ENCODE data around the gene GP1BA.
"Not testable (repeated sequence)": the region's sequence is repeated elsewhere in the genome, so short reads cannot be mapped to it uniquely, and the experiment has no call there.

Gene GP1BA

DNA sequence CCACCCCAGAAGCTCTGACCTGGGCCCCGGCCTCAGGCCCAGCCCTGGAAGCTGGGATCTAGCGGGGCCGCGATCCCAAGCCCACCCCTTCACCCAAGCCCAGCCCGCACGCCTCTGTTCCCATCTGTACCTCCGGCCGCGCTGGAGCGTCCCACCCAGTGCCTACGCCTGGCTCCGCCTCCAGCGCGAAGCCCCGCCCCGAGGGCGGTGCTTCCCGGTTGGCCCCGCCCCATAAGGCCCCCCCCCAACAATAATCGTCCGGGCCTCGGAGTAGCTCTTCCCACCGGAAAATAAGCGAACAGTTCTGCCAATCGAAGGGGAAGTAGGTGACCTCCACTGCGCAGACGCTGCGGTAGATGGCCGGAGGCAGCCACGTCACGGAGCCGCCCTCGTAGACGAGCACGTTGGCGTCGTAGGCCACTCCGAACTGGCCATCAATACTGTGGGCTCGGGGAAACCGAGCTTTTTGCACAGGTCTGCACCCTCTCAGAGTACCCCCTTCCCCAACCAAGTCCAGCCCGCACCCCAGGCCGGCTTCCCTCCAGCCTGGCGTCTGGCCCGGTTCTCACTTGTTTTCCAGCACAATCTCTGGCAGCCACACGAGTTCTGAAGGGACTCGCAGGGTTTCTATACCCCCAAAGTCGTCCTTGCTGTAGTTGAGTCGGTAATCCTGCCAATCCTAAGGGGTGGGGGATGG lies 30.3 kb upstream of the GP1BA start:
- DNase-seq, result no peak

DNA sequence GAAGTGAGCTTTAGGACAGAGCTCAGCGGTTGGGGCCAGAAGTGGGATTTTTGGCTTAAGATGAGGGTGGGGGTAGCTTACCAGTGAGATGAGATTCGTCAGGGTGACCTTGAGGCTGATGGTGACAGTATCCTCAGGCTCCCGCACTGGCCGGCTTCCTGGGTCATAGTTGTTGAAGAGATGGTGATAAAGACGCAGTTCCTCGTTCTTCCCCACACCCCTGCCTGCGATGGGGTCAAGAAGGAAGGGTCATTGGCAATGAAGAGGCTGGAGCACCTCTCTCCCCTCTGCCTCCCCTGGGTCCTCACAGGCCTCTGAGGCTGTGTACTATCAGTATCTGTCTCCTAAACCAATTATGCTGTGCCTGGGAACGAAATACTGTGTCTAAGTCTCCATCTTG lies 29.5 kb upstream of the GP1BA start:
- no peak for DNase-seq

DNA sequence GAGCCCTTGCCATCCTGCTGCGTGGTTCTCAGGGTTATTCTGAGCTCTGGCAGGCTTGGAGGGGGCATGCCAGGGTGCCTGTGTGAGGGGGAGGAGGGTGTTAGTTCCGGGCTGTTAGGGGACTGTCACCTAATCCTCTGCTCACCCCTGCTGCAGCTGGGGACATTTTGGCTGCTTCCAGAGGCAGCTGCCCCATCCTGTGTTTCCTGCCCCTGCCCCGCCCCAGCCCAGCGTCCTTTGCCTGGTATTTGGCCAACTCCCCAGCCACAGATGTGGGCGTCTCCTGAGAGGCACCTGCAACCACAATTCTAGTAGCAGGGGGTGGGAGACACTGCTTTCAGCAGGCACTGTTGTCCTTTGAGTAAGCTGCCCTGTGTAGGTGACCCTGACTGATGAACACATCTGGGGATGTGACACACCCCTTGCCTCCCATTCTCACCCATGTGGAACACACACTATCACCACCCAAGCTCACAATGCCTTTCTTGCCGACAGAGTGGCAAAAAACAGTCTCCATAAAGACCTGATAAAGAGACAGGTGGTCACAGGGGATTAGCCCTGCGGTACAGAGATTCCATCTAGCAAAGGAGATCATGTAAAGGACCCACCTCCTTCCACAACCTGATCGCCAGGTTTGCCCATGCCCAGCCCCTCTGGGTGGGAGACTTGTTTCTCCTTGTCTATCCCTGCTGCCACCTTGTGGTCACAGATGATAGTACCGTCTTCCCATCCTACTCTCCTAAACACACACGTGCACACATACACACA lies 28.8 kb upstream of the GP1BA start, which contains the start of gene CHRNE:
Gene CHRNE (minus strand): TSS at position 48 of the 768 bp plus-strand sequence. CDS start 35 bp downstream, at position 13.
- DNase-seq, result peak; percentile 85

DNA sequence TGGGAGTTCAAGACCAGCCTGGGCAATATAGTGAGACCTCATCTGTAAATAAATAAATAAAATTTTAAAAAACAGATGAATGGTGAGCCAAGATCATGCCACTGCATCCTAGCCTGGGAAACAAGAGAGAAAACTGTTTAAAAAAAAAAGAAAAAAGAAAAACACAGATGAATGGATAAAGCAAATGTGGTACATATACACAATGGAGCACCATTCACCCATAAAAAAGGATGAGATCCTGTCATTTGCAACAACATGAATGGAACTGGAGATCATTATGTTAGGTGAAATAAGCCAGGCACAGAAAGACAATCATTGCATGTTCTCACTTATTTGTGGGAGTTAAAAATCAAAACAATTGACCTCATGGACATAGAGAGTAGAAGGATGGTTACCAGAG lies 25.4 kb upstream of the GP1BA start:
- not testable (repeated sequence) for DNase-seq

DNA sequence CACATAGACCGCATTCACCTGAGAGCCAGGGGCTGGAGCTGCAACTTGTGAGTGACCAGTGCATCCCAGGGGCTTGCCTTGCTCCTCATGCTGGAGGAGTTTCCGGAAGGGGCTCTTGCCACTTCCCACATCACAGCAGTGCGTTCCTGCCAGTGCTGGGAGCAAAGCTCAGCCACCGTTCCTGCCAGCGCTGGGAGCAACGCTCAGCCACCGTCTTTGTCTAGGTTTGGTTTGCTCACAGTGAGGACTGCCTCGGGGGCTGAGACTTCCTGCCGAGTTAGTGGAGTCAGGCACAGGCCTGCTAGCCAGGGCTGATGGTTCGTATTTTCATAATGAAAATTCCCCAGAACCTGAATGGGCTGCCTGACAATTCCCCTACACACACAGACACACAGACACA lies 23.8 kb upstream of the GP1BA start:
- no peak for DNase-seq

DNA sequence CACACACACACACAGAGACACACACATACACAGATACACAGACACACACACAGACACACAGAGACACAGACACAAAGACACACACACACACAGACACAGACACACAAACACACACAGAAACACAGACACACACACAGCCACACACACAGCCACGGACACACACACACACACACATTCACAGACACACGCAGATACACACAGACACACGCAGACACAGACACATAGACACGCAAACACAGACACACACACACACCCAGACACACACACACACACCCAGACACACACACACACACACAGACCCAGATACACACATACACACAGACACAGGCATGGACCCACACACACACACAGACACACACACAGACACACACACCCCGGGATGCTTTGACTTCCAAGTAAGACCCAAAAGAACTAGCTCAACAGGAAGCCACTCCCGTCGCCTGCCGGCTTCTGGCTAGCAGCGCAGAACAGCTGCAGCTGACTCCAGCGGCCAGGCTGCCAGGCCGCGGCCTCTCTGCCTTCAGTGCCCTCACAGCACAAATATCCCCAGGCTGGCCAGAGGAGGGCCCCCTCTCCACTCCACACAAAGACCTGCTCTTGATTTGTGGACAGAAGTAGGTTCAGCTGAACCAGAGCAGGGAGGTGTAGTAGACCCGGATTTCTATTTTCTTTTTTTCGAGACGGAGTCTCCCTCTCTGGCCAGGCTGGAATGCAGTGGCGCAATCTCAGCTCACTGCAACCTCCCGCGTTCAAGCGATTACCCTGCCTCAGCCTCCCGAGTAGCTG lies 23.2 kb upstream of the GP1BA start:
- DNase-seq, result peak; percentile 51

DNA sequence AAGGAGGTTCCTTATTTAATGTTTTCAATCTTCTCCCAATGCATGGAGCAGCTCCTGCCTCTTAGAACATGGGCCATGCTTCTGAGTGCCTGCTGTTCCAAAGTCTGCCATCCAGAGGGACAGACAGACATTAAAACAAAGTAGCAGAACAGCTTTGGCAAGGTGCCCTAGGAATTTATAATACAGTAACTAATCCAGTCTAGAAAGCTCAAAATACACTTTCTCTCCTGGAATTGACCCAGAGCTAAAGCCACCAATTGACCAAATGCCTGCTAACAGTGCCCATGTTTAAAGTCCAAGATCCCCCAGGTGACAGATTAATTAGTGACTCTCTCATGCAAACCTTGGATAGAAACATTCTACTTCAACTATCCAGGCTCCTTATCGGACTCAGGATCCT lies 18.1 kb upstream of the GP1BA start:
- no peak for DNase-seq

DNA sequence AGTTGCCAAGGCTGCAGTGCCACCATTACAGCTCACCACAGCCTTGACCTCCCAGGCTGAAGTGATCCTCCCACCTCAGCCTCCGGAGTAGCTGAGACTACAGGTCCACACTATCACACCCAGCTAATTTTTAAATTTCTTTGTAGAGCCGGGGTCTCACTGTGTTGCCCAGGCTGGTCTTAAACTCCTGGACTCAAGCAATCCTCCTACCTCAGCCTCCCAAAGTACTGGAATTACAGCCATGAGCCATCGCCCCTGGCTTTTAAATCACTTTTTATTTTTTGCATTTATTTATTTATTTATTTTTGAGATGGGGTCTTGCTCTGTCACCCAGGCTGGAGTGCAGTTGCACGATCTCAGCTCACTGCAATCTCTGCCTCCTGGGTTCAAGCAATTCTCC lies 17.5 kb upstream of the GP1BA start:
- DNase-seq, result not testable (repeated sequence)

DNA sequence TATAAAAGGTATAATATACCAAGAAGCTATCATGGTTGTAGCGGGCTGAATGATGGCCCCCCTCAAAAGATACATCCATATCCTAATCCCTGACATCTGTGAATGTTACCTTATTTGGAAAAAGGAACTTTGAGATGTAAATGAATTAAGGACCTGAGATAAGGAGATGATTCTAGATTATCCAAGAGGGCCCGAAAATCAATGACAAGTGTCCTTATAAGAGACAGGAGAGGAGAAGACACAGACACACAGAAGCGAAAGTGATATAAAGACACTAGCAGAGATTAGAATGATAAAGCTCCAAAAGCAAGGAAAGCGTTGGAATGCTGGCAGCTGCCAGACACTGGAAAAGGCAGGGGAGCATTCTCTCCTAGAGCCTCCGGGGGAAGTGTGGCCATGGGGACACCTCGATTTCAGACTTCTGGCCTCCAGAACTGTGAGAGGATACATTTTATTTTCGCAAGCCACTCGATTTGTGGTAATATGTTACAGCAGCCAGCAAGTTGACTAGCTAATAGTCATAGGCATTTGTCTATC lies 12.5 kb upstream of the GP1BA start:
- no peak for DNase-seq

DNA sequence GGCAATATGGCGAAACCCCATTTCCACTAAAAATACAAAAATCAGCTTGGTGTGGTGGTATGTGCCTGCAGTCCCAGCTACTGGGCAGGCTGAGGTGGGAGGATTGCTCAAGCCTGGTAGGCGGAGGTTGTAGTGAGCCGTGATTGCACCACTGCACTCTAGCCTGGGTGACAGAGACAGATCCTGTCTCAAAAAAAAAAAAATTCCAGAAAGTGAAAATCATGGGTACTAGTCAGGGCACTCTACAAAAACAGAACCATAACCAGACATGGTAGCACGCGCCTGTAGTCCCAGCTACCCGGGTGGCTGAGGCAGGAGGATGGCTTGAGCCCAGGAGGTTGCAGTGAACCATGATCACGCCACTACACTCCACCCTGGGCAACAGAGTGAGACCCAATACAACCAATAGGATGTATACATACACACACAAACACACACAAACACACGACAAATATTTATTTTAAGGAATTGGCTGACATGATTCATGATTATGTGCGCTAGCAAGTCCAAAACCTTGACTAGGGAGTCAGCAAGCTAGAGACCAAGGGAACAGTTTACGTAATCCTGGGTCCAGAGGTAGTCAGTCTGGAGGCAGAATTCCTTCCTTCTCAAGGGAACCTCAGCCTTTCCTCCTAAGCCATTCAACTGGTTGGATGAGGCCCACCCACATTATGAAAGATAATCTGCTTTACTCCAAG lies 11.6 kb upstream of the GP1BA start:
- DNase-seq, result no peak

DNA sequence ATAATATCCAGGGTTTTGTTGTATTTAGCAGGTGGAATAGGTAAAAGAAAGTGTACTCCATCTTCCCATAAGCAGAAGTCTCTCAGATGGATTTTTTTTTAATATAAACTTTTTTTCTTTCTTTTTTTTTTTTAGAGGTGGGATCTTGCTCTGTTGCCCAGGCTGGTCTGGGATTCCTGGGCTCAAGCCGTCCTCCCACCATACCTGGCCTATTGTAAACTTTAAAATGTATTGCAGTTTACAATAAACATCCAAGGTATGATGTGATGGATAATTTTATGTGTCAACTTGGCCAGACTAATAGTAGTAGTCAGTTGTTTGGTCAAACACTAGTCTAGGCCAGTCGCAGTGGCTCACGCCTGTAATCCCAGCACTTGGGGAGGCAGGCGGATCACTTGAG lies 10.8 kb upstream of the GP1BA start:
- no peak for DNase-seq

DNA sequence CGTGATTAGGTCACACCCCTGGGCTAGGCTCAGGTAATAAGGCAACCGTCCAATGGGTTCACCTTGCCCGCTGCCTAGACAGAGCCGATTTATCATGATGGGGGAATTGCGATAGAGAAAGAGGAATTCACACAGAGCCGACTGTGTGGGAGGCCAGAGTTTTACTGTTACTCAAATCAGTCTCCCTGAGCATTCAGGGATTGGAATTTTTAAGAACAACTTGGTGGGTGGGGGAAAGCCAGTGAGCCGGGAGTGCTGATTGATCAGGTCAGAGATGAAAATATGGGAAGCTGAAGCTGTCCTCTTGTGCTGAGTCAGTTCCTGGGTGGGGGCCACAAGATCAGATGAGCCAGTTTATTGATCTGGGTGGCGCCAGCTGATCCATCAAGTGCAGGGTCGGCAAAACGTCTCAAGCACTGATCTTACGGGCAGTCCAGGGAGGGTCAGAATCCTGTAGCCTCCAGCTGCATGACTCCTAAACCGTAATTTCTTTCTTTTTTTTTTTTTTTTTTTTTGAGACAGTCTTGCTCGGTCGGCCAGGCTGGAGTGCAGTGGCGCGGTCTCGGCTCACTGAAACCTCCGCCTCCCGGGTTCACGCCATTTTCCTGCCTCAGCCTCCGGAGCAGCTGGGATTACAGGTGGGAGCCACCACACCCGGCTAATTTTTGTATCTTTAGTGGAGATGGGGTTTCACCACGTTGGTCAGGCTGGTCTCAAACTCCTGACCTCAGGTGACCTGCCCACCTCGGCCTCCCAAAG lies 5.3 kb upstream of the GP1BA start:
- DNase-seq, result not testable (repeated sequence)

DNA sequence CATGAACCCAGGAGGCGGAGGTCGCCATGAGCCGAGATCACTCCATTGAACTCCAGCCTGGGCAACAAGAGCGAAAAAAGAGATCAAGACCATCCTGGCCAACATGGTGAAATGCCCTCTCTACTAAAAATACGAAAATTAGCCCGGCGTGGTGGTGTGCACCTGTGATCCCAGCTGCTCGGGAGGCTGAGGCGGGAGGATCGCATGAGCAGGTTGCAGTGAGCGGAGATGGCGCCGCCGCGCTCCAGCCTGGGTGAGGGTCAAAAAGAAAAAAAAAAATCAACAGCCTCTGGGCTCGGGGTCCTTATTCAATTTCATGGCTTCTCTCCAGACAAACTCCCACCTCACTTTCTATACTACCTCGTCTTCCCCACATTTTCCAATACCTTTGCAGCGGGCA lies 3.2 kb upstream of the GP1BA start:
- DNase-seq, result no peak

DNA sequence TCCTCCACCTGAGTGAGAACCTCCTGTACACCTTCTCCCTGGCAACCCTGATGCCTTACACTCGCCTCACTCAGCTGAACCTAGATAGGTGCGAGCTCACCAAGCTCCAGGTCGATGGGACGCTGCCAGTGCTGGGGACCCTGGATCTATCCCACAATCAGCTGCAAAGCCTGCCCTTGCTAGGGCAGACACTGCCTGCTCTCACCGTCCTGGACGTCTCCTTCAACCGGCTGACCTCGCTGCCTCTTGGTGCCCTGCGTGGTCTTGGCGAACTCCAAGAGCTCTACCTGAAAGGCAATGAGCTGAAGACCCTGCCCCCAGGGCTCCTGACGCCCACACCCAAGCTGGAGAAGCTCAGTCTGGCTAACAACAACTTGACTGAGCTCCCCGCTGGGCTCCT lies 679 bp downstream of the GP1BA start:
- DNase-seq, result no peak

DNA sequence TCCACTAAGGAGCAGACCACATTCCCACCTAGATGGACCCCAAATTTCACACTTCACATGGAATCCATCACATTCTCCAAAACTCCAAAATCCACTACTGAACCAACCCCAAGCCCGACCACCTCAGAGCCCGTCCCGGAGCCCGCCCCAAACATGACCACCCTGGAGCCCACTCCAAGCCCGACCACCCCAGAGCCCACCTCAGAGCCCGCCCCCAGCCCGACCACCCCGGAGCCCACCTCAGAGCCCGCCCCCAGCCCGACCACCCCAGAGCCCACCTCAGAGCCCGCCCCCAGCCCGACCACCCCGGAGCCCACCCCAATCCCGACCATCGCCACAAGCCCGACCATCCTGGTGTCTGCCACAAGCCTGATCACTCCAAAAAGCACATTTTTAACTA lies 1.6 kb downstream of the GP1BA start:
- DNase-seq, result no peak

DNA sequence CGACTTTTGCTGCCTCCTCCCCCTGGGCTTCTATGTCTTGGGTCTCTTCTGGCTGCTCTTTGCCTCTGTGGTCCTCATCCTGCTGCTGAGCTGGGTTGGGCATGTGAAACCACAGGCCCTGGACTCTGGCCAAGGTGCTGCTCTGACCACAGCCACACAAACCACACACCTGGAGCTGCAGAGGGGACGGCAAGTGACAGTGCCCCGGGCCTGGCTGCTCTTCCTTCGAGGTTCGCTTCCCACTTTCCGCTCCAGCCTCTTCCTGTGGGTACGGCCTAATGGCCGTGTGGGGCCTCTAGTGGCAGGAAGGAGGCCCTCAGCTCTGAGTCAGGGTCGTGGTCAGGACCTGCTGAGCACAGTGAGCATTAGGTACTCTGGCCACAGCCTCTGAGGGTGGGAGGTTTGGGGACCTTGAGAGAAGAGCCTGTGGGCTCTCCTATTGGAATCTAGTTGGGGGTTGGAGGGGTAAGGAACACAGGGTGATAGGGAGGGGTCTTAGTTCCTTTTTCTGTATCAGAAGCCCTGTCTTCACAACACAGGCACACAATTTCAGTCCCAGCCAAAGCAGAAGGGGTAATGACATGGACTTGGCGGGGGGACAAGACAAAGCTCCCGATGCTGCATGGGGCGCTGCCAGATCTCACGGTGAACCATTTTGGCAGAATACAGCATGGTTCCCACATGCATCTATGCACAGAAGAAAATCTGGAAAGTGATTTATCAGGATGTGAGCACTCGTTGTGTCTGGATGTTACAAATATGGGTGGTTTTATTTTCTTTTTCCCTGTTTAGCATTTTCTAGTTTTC lies 2.3 kb downstream of the GP1BA start:
- DNase-seq, result no peak

DNA sequence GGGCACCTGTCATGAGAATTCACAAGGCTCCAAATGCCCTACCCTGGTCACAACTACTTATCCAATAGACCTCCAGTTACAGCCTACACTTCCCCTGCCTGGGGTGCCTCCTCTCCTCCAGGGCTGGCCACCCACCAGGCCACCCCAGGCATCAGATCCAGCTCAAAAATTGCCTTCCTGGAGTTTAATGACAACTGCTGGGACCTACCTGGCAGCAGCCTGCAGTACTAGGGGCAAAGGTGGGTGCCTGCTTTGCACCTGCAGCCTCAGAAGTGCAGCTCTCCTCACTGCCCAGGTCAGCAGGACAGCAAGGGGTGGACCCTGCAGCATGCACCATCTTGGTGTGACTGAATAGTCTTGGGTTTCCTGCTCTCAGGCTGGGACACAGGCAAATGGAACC lies 3.6 kb downstream of the GP1BA start:
- DNase-seq, result no peak

DNA sequence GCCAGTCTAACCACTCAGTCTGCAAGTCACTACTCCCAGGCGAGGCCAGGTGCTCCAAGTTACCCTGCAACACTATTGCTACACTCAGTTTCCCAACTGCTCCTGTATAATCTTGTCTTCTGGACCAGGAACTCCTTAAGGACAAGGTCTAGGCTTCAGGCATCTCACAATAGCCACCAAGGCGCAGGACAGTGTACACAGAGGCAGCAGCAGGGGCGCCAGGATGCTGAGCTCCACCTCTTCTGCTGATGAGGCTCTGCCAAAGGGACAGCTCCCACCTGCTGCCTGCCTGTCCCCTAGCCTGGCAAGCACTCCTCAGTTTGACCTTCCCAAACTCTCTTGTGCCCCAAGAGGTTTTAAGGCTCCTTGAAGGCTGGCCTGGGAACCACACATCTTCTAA lies 4.4 kb downstream of the GP1BA start:
- no peak for DNase-seq

DNA sequence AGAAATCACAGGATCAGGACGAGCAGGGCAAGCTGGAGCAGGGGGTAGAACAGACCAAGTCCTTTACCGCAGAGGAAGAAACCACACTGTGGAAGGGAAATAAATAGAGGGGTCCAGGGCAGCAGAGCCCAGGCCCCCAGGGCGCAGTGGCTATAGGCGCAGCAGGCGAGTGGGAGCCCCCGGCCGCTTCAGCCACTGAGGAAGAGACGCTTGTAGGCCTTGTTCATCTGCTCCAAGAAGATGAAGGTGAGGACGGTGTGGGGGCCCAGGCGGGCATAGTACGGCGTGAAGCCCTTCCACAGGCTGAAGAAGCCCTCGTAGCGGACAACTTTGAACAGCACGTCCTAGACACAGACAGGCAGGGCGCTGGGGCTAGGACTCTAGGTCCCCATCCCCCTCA lies 5.5 kb downstream of the GP1BA start:
- no peak for DNase-seq

DNA sequence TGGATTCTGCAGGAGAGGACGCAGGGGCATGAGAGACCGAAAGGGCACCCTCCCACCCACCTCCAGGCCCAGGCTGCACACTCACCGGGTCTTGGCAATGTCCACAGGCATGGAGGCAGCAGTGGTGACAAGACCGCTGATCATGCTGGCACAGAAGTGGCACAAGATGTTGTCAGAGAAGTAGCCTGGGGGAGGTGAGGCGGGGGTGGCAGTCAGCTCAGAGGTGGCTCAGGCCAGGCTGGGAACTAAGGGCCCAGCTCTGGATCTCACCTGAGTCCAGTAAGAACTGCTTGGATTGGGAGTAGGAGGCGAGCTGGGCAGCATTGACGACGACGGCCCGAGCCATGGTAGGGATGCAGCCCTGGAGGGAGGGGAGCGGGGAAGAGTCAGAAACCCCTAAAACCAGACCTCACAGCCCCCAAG lies 6.0 kb downstream of the GP1BA start:
- DNase-seq, result no peak

Measured in NCI-H1694 (cell line).